Measurements from ENCODE around the gene SMAD2. TPM values are rescaled to one million over a fixed set of nuclear protein-coding genes. Genes with fewer than 3 reads are reported as not detected.

The SMAD2 gene
- total RNA-seq, 1 experiment from 2014 or later = 25.5 TPM

DNA sequence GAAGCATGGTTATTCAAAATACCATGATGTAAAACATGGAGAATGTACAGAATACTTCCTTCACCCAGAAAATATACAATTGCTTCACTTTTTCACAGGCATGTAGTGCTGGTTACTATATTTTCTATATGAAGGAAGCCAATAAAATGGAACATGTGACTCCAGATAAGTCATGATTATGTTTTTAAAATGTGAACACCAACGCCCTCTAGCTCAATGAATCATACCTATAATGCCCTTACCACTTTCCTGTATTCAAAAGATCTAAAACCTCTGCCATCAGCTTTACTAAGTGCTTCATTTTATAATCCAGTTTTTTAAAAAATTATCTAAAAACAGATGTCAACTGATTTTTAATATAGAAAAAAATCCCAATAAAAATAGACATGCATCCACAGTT is 59.9 kb downstream of the SMAD2 start:
- POLR2A ChIA-PET (ENCODE audit: unreplicated experiment) = interaction anchor here (0.6 to 1.0 kb wide), 2 partner anchors 61 to 1147 kb away, joined by 3 to 8 read pairs; no protein-coding TSS in a partner anchor
- no peaks in the 10 kb centered on the region for H3F3A ChIP-seq (ENCODE audit: low read length, unreplicated experiment)
- no peak overlapping the region for H3K4me3 ChIP-seq (ENCODE audit: low read length)
- H4K20me1 ChIP-seq (ENCODE audit: low read length) = no peaks in the 10 kb centered on the region
- CTCF ChIA-PET = no interaction called here
- no peak overlapping the region for H2AFZ ChIP-seq (ENCODE audit: low read length)
- DNase-seq (peak; percentile 23), ATAC-seq (peak; percentile 53; the same call in 1 of the 2 replicates)
- no peaks in the 10 kb centered on the region for H3K9me3 ChIP-seq (ENCODE audit: low read length)
- peaks cover 6% of the 10 kb centered on the region for H3K79me2 ChIP-seq (ENCODE audit: low read length)
- peaks cover 15% of the 10 kb centered on the region for H3K4me1 ChIP-seq (ENCODE audit: insufficient read depth, low read length)
- TF ChIP-seq EZH2 (IDR thresholded peaks at IDR 0.05; ENCODE audit: low read length, unreplicated experiment) (no peak), CTCF (conservative IDR thresholded peaks at IDR 0.05; ENCODE audit: low read depth, low read length) (peak; percentile 24; the same call in 1 of the 2 replicates)
- no peak overlapping the region for H3K4me2 ChIP-seq (ENCODE audit: low read length)
- no peak overlapping the region for H3K9ac ChIP-seq (ENCODE audit: low read length)
- H3K9me2 ChIP-seq (replicated peaks; ENCODE audit: low read length) = no peaks in the 10 kb centered on the region
- BruUV-seq (replicated peaks) = no TSS peak
- H3K27ac ChIP-seq (ENCODE audit: low read length) = no peak overlapping the region
- intact Hi-C loops (cut with micrococcal nuclease) = no loop called here
- H3K36me3 ChIP-seq (ENCODE audit: low read depth, low read length) = no peaks in the 10 kb centered on the region
- no peaks in the 10 kb centered on the region for H3K27me3 ChIP-seq (ENCODE audit: low read length)

GRCh38 chr18:47868744-47869143 is 61.7 kb downstream of the SMAD2 start:
- Histone ChIP-seq H3K9me3 (ENCODE audit: low read length) (no peaks in the 10 kb centered on the region), H2AFZ (ENCODE audit: low read length) (no peak overlapping the region), H3K4me1 (ENCODE audit: insufficient read depth, low read length) (peaks cover 15% of the 10 kb centered on the region; the same call in 1 of the 2 replicates), H3K27ac (ENCODE audit: low read length) (no peak overlapping the region), H3K27me3 (ENCODE audit: low read length) (no peaks in the 10 kb centered on the region), H3K9me2 (replicated peaks; ENCODE audit: low read length) (no peaks in the 10 kb centered on the region), H3K9ac (ENCODE audit: low read length) (no peak overlapping the region), H4K20me1 (ENCODE audit: low read length) (no peaks in the 10 kb centered on the region), H3K4me2 (ENCODE audit: low read length) (no peak overlapping the region), H3K36me3 (ENCODE audit: low read depth, low read length) (no peaks in the 10 kb centered on the region), H3K79me2 (ENCODE audit: low read length) (peaks cover 6% of the 10 kb centered on the region), H3K4me3 (ENCODE audit: low read length) (no peak overlapping the region), H3F3A (ENCODE audit: low read length, unreplicated experiment) (no peaks in the 10 kb centered on the region)
- ATAC-seq = no peak
- CTCF ChIA-PET = no interaction called here
- DNase-seq = no peak
- POLR2A ChIA-PET (ENCODE audit: unreplicated experiment) = no interaction called here
- intact Hi-C loops (cut with micrococcal nuclease) = no loop called here
- no peak for TF ChIP-seq EZH2 (IDR thresholded peaks at IDR 0.05; ENCODE audit: low read length, unreplicated experiment)
- no peak for TF ChIP-seq CTCF (conservative IDR thresholded peaks at IDR 0.05; ENCODE audit: low read depth, low read length)
- TF ChIP-seq EZH2phosphoT487 (IDR thresholded peaks at IDR 0.05; ENCODE audit: borderline replicate concordance, low read length) = no peak
- BruUV-seq (replicated peaks) = no TSS peak

GRCh38 chr18:47865183-47865582 is 65.3 kb downstream of the SMAD2 start:
- no TSS peak for BruUV-seq (replicated peaks)
- ChIA-PET POLR2A (ENCODE audit: unreplicated experiment) (no interaction called here), CTCF (interaction anchor here (1.0 kb wide), 1 partner anchor 92 kb away, joined by 3 read pairs; no protein-coding TSS in a partner anchor)
- Histone ChIP-seq H3K36me3 (ENCODE audit: low read depth, low read length) (no peaks in the 10 kb centered on the region), H3K9ac (ENCODE audit: low read length) (no peak overlapping the region), H3F3A (ENCODE audit: low read length, unreplicated experiment) (no peaks in the 10 kb centered on the region), H3K27ac (ENCODE audit: low read length) (peak overlapping the region; percentile 37), H3K4me1 (ENCODE audit: insufficient read depth, low read length) (0 out of 2 replicates have a peak, but pooled peaks cover 6% of the 10 kb centered on the region), H3K4me2 (ENCODE audit: low read length) (no peak overlapping the region), H3K4me3 (ENCODE audit: low read length) (no peak overlapping the region), H3K9me2 (replicated peaks; ENCODE audit: low read length) (no peaks in the 10 kb centered on the region), H3K27me3 (ENCODE audit: low read length) (no peaks in the 10 kb centered on the region), H3K9me3 (ENCODE audit: low read length) (no peaks in the 10 kb centered on the region), H2AFZ (ENCODE audit: low read length) (no peak overlapping the region), H4K20me1 (ENCODE audit: low read length) (no peaks in the 10 kb centered on the region), H3K79me2 (ENCODE audit: low read length) (no peaks in the 10 kb centered on the region)
- peak; percentile 43 for DNase-seq
- intact Hi-C loops (cut with micrococcal nuclease) = loop anchor here (1.0 kb wide), 1 partner anchor 157 kb away; no protein-coding TSS in a partner anchor
- no peak for TF ChIP-seq EZH2 (IDR thresholded peaks at IDR 0.05; ENCODE audit: low read length, unreplicated experiment)
- no peak for TF ChIP-seq EZH2phosphoT487 (IDR thresholded peaks at IDR 0.05; ENCODE audit: borderline replicate concordance, low read length)
- TF ChIP-seq CTCF (conservative IDR thresholded peaks at IDR 0.05; ENCODE audit: low read depth, low read length) = no peak
- ATAC-seq = peak; percentile 69
